Esophagus squamous epithelium (tissue), 4 donors: ENCODE results near the gene SUSD2.

ENCODE experiments used
- CTCF ChIP-seq, 6 experiments: fragments of 450-650 bp in 4 of 6; fragments of 200-600 bp in 2 of 6; sonication (generic) in 2 of 6; IDR thresholded peaks; one replicate each; pipeline ENCODE4 v1.5.1; 2016 to 2019; ENCODE audit warnings: antibody characterized with exemption in 6 of 6, mild to moderate bottlenecking in 4 of 6, moderate library complexity in 4 of 6
- POLR2A ChIP-seq, 4 donors: fragments of 450-650 bp; IDR thresholded peaks; one replicate each; pipeline ENCODE4 v1.6.1; 2017; ENCODE audit warnings: antibody characterized with exemption in 4 of 4, mild to moderate bottlenecking in 4 of 4, moderate library complexity in 3 of 4

GRCh38 chr22:24191893-24192292, 10.6 kb downstream of the SUSD2 start:
- TF ChIP-seq CTCF (IDR thresholded peaks at IDR 0.05) (no peak), POLR2A (IDR thresholded peaks at IDR 0.05) (no peak)
